Measurements from ENCODE around the gene SPEM1.

DNA sequence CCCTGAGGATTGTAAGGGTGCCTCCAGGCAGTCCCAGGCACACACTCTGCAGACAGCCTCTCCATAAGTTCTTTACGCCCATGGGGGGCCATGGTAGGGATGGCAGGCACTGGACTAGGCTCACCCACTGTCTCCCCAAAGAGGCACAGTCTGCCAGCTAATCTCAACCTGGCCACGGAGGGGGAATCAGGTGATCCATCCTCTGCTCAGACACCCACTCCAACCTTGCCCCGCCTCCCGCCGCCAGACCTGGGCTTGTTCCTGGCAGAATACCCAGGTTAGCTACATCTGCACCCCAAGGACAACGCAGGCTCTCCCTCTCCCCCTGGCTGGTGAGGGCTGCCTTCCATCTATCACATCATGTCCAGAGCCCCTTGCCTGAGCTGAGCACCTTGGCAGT, 11.3 kb upstream of the SPEM1 start:
- TF ChIP-seq, protein P1, sequence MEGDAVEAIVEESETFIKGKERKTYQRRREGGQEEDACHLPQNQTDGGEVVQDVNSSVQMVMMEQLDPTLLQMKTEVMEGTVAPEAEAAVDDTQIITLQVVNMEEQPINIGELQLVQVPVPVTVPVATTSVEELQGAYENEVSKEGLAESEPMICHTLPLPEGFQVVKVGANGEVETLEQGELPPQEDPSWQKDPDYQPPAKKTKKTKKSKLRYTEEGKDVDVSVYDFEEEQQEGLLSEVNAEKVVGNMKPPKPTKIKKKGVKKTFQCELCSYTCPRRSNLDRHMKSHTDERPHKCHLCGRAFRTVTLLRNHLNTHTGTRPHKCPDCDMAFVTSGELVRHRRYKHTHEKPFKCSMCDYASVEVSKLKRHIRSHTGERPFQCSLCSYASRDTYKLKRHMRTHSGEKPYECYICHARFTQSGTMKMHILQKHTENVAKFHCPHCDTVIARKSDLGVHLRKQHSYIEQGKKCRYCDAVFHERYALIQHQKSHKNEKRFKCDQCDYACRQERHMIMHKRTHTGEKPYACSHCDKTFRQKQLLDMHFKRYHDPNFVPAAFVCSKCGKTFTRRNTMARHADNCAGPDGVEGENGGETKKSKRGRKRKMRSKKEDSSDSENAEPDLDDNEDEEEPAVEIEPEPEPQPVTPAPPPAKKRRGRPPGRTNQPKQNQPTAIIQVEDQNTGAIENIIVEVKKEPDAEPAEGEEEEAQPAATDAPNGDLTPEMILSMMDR (IDR thresholded peaks at IDR 0.05 in 2 of 3, conservative IDR thresholded peaks at IDR 0.05 in 1 of 3; ENCODE audit: control insufficient read depth in 2 of 3, extremely low read depth in 1 of 3, insufficient read depth in 1 of 3, low read depth in 3 of 3, low read length in 3 of 3) = no peak
- TF ChIP-seq E2F4 (IDR thresholded peaks at IDR 0.05; ENCODE audit: low read depth, low read length) (no peak), CBX5 (IDR thresholded peaks at IDR 0.05; ENCODE audit: low read depth) (no peak), BCL11A (IDR thresholded peaks at IDR 0.05; ENCODE audit: low read depth, low read length) (no peak), FOS (IDR thresholded peaks at IDR 0.05; ENCODE audit: borderline replicate concordance, extremely low read depth, insufficient read length) (no peak), ZSCAN29 (IDR thresholded peaks at IDR 0.05) (no peak), POLR2A (IDR thresholded peaks at IDR 0.05; ENCODE audit: low read depth, low read length) (no peak), SPI1 (IDR thresholded peaks at IDR 0.05; ENCODE audit: borderline replicate concordance, insufficient read depth, low read depth, low read length) (no peak), HCFC1 (IDR thresholded peaks at IDR 0.05; ENCODE audit: low read length) (no peak)
- TF ChIP-seq, protein P2, sequence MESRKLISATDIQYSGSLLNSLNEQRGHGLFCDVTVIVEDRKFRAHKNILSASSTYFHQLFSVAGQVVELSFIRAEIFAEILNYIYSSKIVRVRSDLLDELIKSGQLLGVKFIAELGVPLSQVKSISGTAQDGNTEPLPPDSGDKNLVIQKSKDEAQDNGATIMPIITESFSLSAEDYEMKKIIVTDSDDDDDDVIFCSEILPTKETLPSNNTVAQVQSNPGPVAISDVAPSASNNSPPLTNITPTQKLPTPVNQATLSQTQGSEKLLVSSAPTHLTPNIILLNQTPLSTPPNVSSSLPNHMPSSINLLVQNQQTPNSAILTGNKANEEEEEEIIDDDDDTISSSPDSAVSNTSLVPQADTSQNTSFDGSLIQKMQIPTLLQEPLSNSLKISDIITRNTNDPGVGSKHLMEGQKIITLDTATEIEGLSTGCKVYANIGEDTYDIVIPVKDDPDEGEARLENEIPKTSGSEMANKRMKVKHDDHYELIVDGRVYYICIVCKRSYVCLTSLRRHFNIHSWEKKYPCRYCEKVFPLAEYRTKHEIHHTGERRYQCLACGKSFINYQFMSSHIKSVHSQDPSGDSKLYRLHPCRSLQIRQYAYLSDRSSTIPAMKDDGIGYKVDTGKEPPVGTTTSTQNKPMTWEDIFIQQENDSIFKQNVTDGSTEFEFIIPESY (IDR thresholded peaks at IDR 0.05) = no peak

Measured in GM12878 (cell line).